Gastroesophageal sphincter (tissue), 4 donors: ENCODE results near the gene MRPL19. TPM values are rescaled to one million over a fixed set of nuclear protein-coding genes. Genes with fewer than 3 reads are reported as not detected.

Experiments used
- ATAC-seq: fragments of 150-250 bp; one replicate; pipeline ENCODE4 v1.9.1; 2016; ENCODE audit warnings: mild to moderate bottlenecking, moderate library complexity
- H3K27ac ChIP-seq, 4 donors: fragments of 200-600 bp; sonication (generic) in 3 of 4; 1 replicate in 3 of 4; 2 replicates in 1 of 4; pipeline ENCODE4 v1.5.1; 2016 to 2019
- H3K27me3 ChIP-seq: fragments of 200-600 bp; sonication (generic); one replicate; pipeline ENCODE4 v1.5.1; 2019
- H3K36me3 ChIP-seq, 2 donors: fragments of 200-600 bp; sonication (generic); one replicate each; pipeline ENCODE4 v1.5.1; 2019; ENCODE audit warnings: control low read depth in 1 of 2
- H3K4me1 ChIP-seq, 3 donors: fragments of 200-600 bp; sonication (generic); 1 replicate in 2 of 3; 2 replicates in 1 of 3; pipeline ENCODE4 v1.5.1; 2016 to 2019; ENCODE audit warnings: control low read depth in 2 of 3
- H3K4me3 ChIP-seq, 2 donors: fragments of 200-600 bp; sonication (generic); one replicate each; pipeline ENCODE4 v1.5.1; 2019; ENCODE audit warnings: mild to moderate bottlenecking in 1 of 2, moderate library complexity in 1 of 2
- H3K9me3 ChIP-seq, 3 donors: fragments of 200-600 bp; sonication (generic); one replicate each; pipeline ENCODE4 v1.5.1; 2017 to 2019; ENCODE audit warnings: control low read depth in 2 of 3
- EP300 ChIP-seq: sonication (generic); formaldehyde crosslinking; IDR thresholded peaks from one replicate; pipeline ENCODE4 v1.6.1; 2017; ENCODE audit warnings: antibody characterized with exemption, mild to moderate bottlenecking
- POLR2A ChIP-seq, 2 donors: fragments of 450-650 bp; IDR thresholded peaks; one replicate each; pipeline ENCODE4 v1.6.1; 2017; ENCODE audit warnings: antibody characterized with exemption in 2 of 2, mild to moderate bottlenecking in 2 of 2, moderate library complexity in 1 of 2
- POLR2AphosphoS5 ChIP-seq: sonication (generic); formaldehyde crosslinking; IDR thresholded peaks from one replicate; pipeline ENCODE4 v1.6.1; 2017; ENCODE audit warnings: antibody characterized with exemption
- WGBS, 2 donors: methylation state at CpG; one replicate each; pipeline ENCODE4 v1.1.5; 2018; ENCODE audit warnings: low coverage in 1 of 2; 5-methylcytosine and 5-hydroxymethylcytosine counted together
- small RNA-seq, 4 donors: library from RNA; depleted of rRNA; stranded (forward); fragments of <200 nt; gene quantifications; one replicate each; pipeline ENCODE3, GENCODE V24; 2016
- total RNA-seq, 4 donors: library from RNA; depleted of rRNA; stranded (reverse); fragments of >200 nt; gene quantifications; one replicate each; pipeline ENCODE4 v1.1.0, GENCODE V29; 2016
- TF ChIP-seq, protein P1 (sequence below), 4 experiments: fragments of 200-600 bp in 2 of 4; fragments of 450-650 bp in 2 of 4; sonication (generic) in 1 of 4; IDR thresholded peaks; one replicate each; pipeline ENCODE4 v1.5.1; 2017 to 2019; ENCODE audit warnings: antibody characterized with exemption in 4 of 4, mild to moderate bottlenecking in 2 of 4, moderate library complexity in 2 of 4

The MRPL19 gene
- total RNA-seq, 4 donors from 2014 or later = 33.4 to 54.5 (median 50.5) TPM

DNA sequence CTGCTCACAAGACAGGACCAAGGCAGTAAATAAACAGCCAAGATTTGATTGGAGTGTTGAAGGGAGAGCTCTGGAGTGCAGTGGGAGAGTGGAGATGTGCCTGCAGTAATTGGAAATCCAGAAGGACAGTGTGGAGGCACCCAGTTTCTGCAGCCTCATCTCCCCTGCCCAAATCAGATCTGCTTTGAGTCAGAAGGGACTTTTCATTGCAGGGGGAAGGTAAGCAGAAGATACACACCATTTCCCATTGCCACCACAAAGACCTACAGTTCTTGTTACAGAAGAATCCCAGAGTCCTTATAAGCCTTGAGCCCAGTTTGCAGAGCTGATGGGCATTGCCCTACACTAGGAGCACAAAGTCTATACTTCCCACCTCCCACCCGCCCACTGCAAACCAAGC is 91.4 kb downstream of the MRPL19 start:
- WGBS, 2 donors = no CpG with 5 or more reads among the region's 1 CpG
- no peak for TF ChIP-seq EP300
- TF ChIP-seq, protein P1, sequence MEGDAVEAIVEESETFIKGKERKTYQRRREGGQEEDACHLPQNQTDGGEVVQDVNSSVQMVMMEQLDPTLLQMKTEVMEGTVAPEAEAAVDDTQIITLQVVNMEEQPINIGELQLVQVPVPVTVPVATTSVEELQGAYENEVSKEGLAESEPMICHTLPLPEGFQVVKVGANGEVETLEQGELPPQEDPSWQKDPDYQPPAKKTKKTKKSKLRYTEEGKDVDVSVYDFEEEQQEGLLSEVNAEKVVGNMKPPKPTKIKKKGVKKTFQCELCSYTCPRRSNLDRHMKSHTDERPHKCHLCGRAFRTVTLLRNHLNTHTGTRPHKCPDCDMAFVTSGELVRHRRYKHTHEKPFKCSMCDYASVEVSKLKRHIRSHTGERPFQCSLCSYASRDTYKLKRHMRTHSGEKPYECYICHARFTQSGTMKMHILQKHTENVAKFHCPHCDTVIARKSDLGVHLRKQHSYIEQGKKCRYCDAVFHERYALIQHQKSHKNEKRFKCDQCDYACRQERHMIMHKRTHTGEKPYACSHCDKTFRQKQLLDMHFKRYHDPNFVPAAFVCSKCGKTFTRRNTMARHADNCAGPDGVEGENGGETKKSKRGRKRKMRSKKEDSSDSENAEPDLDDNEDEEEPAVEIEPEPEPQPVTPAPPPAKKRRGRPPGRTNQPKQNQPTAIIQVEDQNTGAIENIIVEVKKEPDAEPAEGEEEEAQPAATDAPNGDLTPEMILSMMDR (IDR thresholded peaks at IDR 0.05) = no peak
- no peak for TF ChIP-seq POLR2A (IDR thresholded peaks at IDR 0.05)
- no peak for TF ChIP-seq POLR2AphosphoS5
- Histone ChIP-seq H3K9me3 (peaks cover 0 to 9% (median 0%) of the 10 kb centered on the region in 3 donors), H3K27me3 (peaks cover 14% of the 10 kb centered on the region), H3K4me3 (no peak overlapping the region), H3K36me3 (no peaks in the 10 kb centered on the region), H3K4me1 (no peaks in the 10 kb centered on the region), H3K27ac (no peak overlapping the region)
- ATAC-seq = no peak

Small RNA genes within 50 kb of the gene (small RNA-seq; reads per million reads assigned to genes)
- 0 reads per million in 4 donors for gene RF00012

Other genes starting within 250 kb of the MRPL19 start
- under 1 TPM in 1 of 4 donors, not detected in 3; 0.74 TPM for gene EVA1A, start 85.8 kb upstream of the MRPL19 start, total RNA-seq
- 10 to 100 TPM; 14.2 to 33.6 (median 22.8) TPM for gene GCFC2, start 64.1 kb downstream of the MRPL19 start, total RNA-seq